ENCODE measurements around the gene MYO9B. TPM values are rescaled to one million over a fixed set of nuclear protein-coding genes. Genes with fewer than 3 reads are reported as not detected.

MYO9B gene
- total RNA-seq, 2 donors from 2014 or later, result 79.4 to 96.8 TPM

GRCh38 chr19:17259934-17260333 is 184.4 kb downstream of the MYO9B start:
- Histone ChIP-seq H3K9ac (ENCODE audit: extremely low read depth, low read length, poor library complexity, severe bottlenecking) (no peak overlapping the region), H3K27ac (ENCODE audit: low read depth, low read length) (no peak overlapping the region), H3K27me3 (ENCODE audit: control insufficient read depth, insufficient read depth, low read length, poor library complexity, severe bottlenecking) (no peaks in the 10 kb centered on the region), H3K9me3 (ENCODE audit: control insufficient read depth, low read length) (no peaks in the 10 kb centered on the region), H3K4me1 (ENCODE audit: control insufficient read depth, insufficient read depth, low read length) (no peaks in the 10 kb centered on the region), H3K36me3 (ENCODE audit: control insufficient read depth, insufficient read depth, low read length) (no peaks in the 10 kb centered on the region), H3K4me3 (ENCODE audit: low read length) (no peak overlapping the region)
- peaks cover 6% of the 10 kb centered on the region for H3K4me1 Mint-ChIP-seq
- no peak overlapping the region for H3K27ac Mint-ChIP-seq
- 73% methylated on average over 1 of the region's 1 CpG; no CpG with 5 or more reads in 1 of the 2 experiments for WGBS, 2 experiments (ENCODE audit: insufficient coverage in 1 of 2, insufficient read length in 1 of 2)
- no peaks in the 10 kb centered on the region for H3K27me3 Mint-ChIP-seq (ENCODE audit: insufficient read depth)
- peaks cover 6% of the 10 kb centered on the region for H3K36me3 Mint-ChIP-seq (ENCODE audit: low read depth)
- TF ChIP-seq CTCF (conservative IDR thresholded peaks at IDR 0.05), result no peak
- no peaks in the 10 kb centered on the region for H3K9me3 Mint-ChIP-seq
- H3K4me3 Mint-ChIP-seq, result no peak overlapping the region
- DNase-seq, result no peak

- no peaks in the 10 kb centered on the region for H3K36me3 ChIP-seq (ENCODE audit: control insufficient read depth, insufficient read depth, low read length)
- H3K4me1 Mint-ChIP-seq, result peaks cover 6% of the 10 kb centered on the region
- H3K9ac ChIP-seq (ENCODE audit: extremely low read depth, low read length, poor library complexity, severe bottlenecking), result peak overlapping the region; percentile 22
- 13 to 22% methylated on average over 12 to 15 of the region's 15 CpGs for WGBS, 2 experiments (ENCODE audit: insufficient coverage in 1 of 2, insufficient read length in 1 of 2)
- H3K9me3 Mint-ChIP-seq, result no peaks in the 10 kb centered on the region
- H3K27ac ChIP-seq (ENCODE audit: low read depth, low read length), result no peak overlapping the region
- peaks cover 6% of the 10 kb centered on the region for H3K36me3 Mint-ChIP-seq (ENCODE audit: low read depth)
- no peak overlapping the region for H3K4me3 ChIP-seq (ENCODE audit: low read length)
- H3K27ac Mint-ChIP-seq, result peak overlapping the region; percentile 90
- H3K27me3 Mint-ChIP-seq (ENCODE audit: insufficient read depth), result no peaks in the 10 kb centered on the region
- H3K4me3 Mint-ChIP-seq, result no peak overlapping the region
- peak; percentile 97 for TF ChIP-seq CTCF (conservative IDR thresholded peaks at IDR 0.05)
- no peaks in the 10 kb centered on the region for H3K9me3 ChIP-seq (ENCODE audit: control insufficient read depth, low read length)
- H3K27me3 ChIP-seq (ENCODE audit: control insufficient read depth, insufficient read depth, low read length, poor library complexity, severe bottlenecking), result no peaks in the 10 kb centered on the region
- H3K4me1 ChIP-seq (ENCODE audit: control insufficient read depth, insufficient read depth, low read length), result no peaks in the 10 kb centered on the region
- peak; percentile 97 for DNase-seq
Observed at GRCh38 chr19:17260842-17261325, 185.3 kb downstream of the MYO9B start.

- H3K27me3 Mint-ChIP-seq (ENCODE audit: insufficient read depth), result no peaks in the 10 kb centered on the region
- peaks cover 3% of the 10 kb centered on the region for H3K36me3 Mint-ChIP-seq (ENCODE audit: low read depth)
- Histone ChIP-seq H3K4me1 (ENCODE audit: control insufficient read depth, insufficient read depth, low read length) (no peaks in the 10 kb centered on the region), H3K27me3 (ENCODE audit: control insufficient read depth, insufficient read depth, low read length, poor library complexity, severe bottlenecking) (no peaks in the 10 kb centered on the region), H3K36me3 (ENCODE audit: control insufficient read depth, insufficient read depth, low read length) (no peaks in the 10 kb centered on the region), H3K9me3 (ENCODE audit: control insufficient read depth, low read length) (no peaks in the 10 kb centered on the region), H3K4me3 (ENCODE audit: low read length) (no peak overlapping the region), H3K27ac (ENCODE audit: low read depth, low read length) (peak overlapping the region; percentile 32), H3K9ac (ENCODE audit: extremely low read depth, low read length, poor library complexity, severe bottlenecking) (no peak overlapping the region)
- no peak overlapping the region for H3K4me3 Mint-ChIP-seq
- TF ChIP-seq CTCF (conservative IDR thresholded peaks at IDR 0.05), result no peak
- no peak overlapping the region for H3K27ac Mint-ChIP-seq
- no peaks in the 10 kb centered on the region for H3K9me3 Mint-ChIP-seq
- H3K4me1 Mint-ChIP-seq, result peaks cover 6% of the 10 kb centered on the region
- 92 to 94% methylated on average over 2 to 16 of the region's 16 CpGs for WGBS, 2 experiments (ENCODE audit: insufficient coverage in 1 of 2, insufficient read length in 1 of 2)
- DNase-seq, result no peak
Observed at GRCh38 chr19:17262557-17262956, 187.0 kb downstream of the MYO9B start.

Other genes starting within 250 kb of the MYO9B start
- gene SIN3B, start 246.4 kb upstream of the MYO9B start, total RNA-seq, result 10 to 100 TPM; 68.0 to 78.4 TPM
- not detected for gene F2RL3, start 186.8 kb upstream of the MYO9B start, total RNA-seq
- gene CPAMD8, start 49.0 kb upstream of the MYO9B start, total RNA-seq, result 10 to 100 TPM; 19.7 to 22.9 TPM
- gene HAUS8, start 325 bp upstream of the MYO9B start, total RNA-seq, result 10 to 100 TPM; 19.4 to 19.9 TPM
- 10 to 100 TPM; 17.4 to 18.4 TPM for gene USE1, start 139.6 kb downstream of the MYO9B start, total RNA-seq
- gene OCEL1, start 150.4 kb downstream of the MYO9B start, total RNA-seq, result 10 to 100 TPM; 23.1 to 29.1 TPM
- 100 to 1,000 TPM; 103 to 107 TPM for gene NR2F6, start 170.1 kb downstream of the MYO9B start, total RNA-seq
- 1 to 10 TPM; 3.8 to 6.2 TPM for gene USHBP1, start 189.0 kb downstream of the MYO9B start, total RNA-seq
- gene BABAM1, start 191.7 kb downstream of the MYO9B start, total RNA-seq, result 100 to 1,000 TPM; 136 to 151 TPM
- 1 to 10 TPM; 4.6 to 9.9 TPM for gene ANKLE1, start 206.1 kb downstream of the MYO9B start, total RNA-seq
- 10 to 100 TPM; 11.6 to 21.1 TPM for gene ABHD8, start 227.6 kb downstream of the MYO9B start, total RNA-seq
- gene MRPL34, start 230.1 kb downstream of the MYO9B start, total RNA-seq, result 10 to 100 TPM; 58.1 to 62.2 TPM
- gene DDA1, start 233.8 kb downstream of the MYO9B start, total RNA-seq, result 10 to 100 TPM; 36.9 to 42.3 TPM